Measurements from ENCODE around the gene MTARC2.

MTARC2 gene

GRCh38 chr1:220768126-220768601 lies 20.0 kb downstream of the MTARC2 start:
- no peak for DNase-seq (ENCODE audit: low read depth, low spot score)

- DNase-seq (ENCODE audit: low read depth, low spot score), result no peak
Observed at GRCh38 chr1:220769205-220769604, 21.1 kb downstream of the MTARC2 start.

GRCh38 chr1:220770245-220770913 lies 22.3 kb downstream of the MTARC2 start:
- no peak for DNase-seq (ENCODE audit: low read depth, low spot score)

- no peak for DNase-seq (ENCODE audit: low read depth, low spot score)
Observed at GRCh38 chr1:220772846-220773245, 24.7 kb downstream of the MTARC2 start.

GRCh38 chr1:220775240-220775853 lies 27.2 kb downstream of the MTARC2 start:
- DNase-seq (ENCODE audit: low read depth, low spot score), result peak; percentile 8

GRCh38 chr1:220776254-220776653 lies 28.1 kb downstream of the MTARC2 start:
- no peak for DNase-seq (ENCODE audit: low read depth, low spot score)

GRCh38 chr1:220776720-220777326 lies 28.7 kb downstream of the MTARC2 start:
- peak; percentile 4 for DNase-seq (ENCODE audit: low read depth, low spot score)

GRCh38 chr1:220783453-220783852 lies 35.3 kb downstream of the MTARC2 start:
- DNase-seq (ENCODE audit: low read depth, low spot score), result no peak

GRCh38 chr1:220784751-220785150 lies 36.6 kb downstream of the MTARC2 start:
- no peak for DNase-seq (ENCODE audit: low read depth, low spot score)

GRCh38 chr1:220785166-220786056 lies 37.3 kb downstream of the MTARC2 start:
- no peak for DNase-seq (ENCODE audit: low read depth, low spot score)

- DNase-seq (ENCODE audit: low read depth, low spot score), result no peak
Observed at GRCh38 chr1:220786057-220786336, 37.9 kb downstream of the MTARC2 start.

GRCh38 chr1:220786337-220787068 lies 38.4 kb downstream of the MTARC2 start, which contains the start of gene MTARC1:
Gene MTARC1, plus strand, starts transcription at chr1:220786913. Its CDS starts 32 bp downstream, at chr1:220786945.
- DNase-seq (ENCODE audit: low read depth, low spot score), result no peak

GRCh38 chr1:220787069-220787619 lies 39.0 kb downstream of the MTARC2 start:
- DNase-seq (ENCODE audit: low read depth, low spot score), result no peak

- no peak for DNase-seq (ENCODE audit: low read depth, low spot score)
Observed at GRCh38 chr1:220788900-220789299, 40.8 kb downstream of the MTARC2 start.

GRCh38 chr1:220789532-220790147 lies 41.5 kb downstream of the MTARC2 start:
- no peak for DNase-seq (ENCODE audit: low read depth, low spot score)

GRCh38 chr1:220791285-220791684 lies 43.2 kb downstream of the MTARC2 start:
- DNase-seq (ENCODE audit: low read depth, low spot score), result no peak

GRCh38 chr1:220791956-220792355 lies 43.8 kb downstream of the MTARC2 start:
- no peak for DNase-seq (ENCODE audit: low read depth, low spot score)

GRCh38 chr1:220796530-220796929 lies 48.4 kb downstream of the MTARC2 start:
- DNase-seq (ENCODE audit: low read depth, low spot score), result no peak

GRCh38 chr1:220797044-220797443 lies 48.9 kb downstream of the MTARC2 start:
- no peak for DNase-seq (ENCODE audit: low read depth, low spot score)

GRCh38 chr1:220797553-220797952 lies 49.4 kb downstream of the MTARC2 start:
- no peak for DNase-seq (ENCODE audit: low read depth, low spot score)

GRCh38 chr1:220798338-220798737 lies 50.2 kb downstream of the MTARC2 start:
- DNase-seq (ENCODE audit: low read depth, low spot score), result no peak
